ENCODE data around the gene VMO1. TPM values are rescaled to one million over a fixed set of nuclear protein-coding genes. Genes with fewer than 3 reads are reported as not detected.
A peak's percentile ranks its signal among the peaks of the same experiment; 100 is the strongest.
"Not testable (repeated sequence)": the region's sequence is repeated elsewhere in the genome, so short reads cannot be mapped to it uniquely, and the experiment has no call there.

VMO1 gene
- polyA plus RNA-seq, 3 donors: 0.54 to 2.1 (median 0.79) TPM

- Mint-ChIP-seq H3K4me3 (peak overlapping the region; percentile 97 to 99), H3K9me3 (no peaks in the 10 kb centered on the region), H3K27ac (peak overlapping the region; percentile 70 to 94 (median 88)), H3K36me3 (peaks cover 29 to 32% of the 10 kb centered on the region in 2 donors), H3K27me3 (ENCODE audit: low read depth in 3 of 3) (peaks cover 5 to 6% (median 5%) of the 10 kb centered on the region in 3 donors), H3K4me1 (peaks cover 35% of the 10 kb centered on the region)
- Histone ChIP-seq H4K20me1 (ENCODE audit: insufficient read depth, low read length) (peaks cover 21% of the 10 kb centered on the region), H3K27me3 (ENCODE audit: control insufficient read depth in 2 of 2, insufficient read depth in 2 of 2, low read length in 2 of 2) (no peaks in the 10 kb centered on the region), H3K4me1 (ENCODE audit: control insufficient read depth in 1 of 2, insufficient read depth in 2 of 2, low read length in 2 of 2) (peaks cover 25 to 32% of the 10 kb centered on the region in 2 donors), H3K36me3 (replicated peaks in 1 of 2; ENCODE audit: control insufficient read depth in 1 of 2, insufficient read depth in 2 of 2, low read length in 2 of 2) (peaks cover 8 to 23% of the 10 kb centered on the region in 2 donors), H3K4me3 (replicated peaks in 1 of 3; ENCODE audit: low read depth in 2 of 3, low read length in 3 of 3) (peak overlapping the region; percentile 78 to 95 (median 94)), H3K9ac (ENCODE audit: insufficient read depth, low read length, poor library complexity, severe bottlenecking) (peak overlapping the region; percentile 92), H3K4me2 (replicated peaks; ENCODE audit: extremely low read depth, low read length, poor library complexity, severe bottlenecking) (peak overlapping the region; percentile 98), H3K79me2 (ENCODE audit: insufficient read depth, low read length) (peaks cover 56% of the 10 kb centered on the region), H3K9me3 (replicated peaks in 1 of 2; ENCODE audit: control insufficient read depth in 1 of 2, insufficient read depth in 1 of 2, low read length in 2 of 2) (no peaks in the 10 kb centered on the region), H2AFZ (ENCODE audit: insufficient read depth, low read depth, low read length, poor library complexity, severe bottlenecking) (peak overlapping the region; percentile 72), H3K27ac (ENCODE audit: low read depth in 1 of 2, low read length in 2 of 2) (peak overlapping the region; percentile 38 to 88)
- intact Hi-C loops (cut with micrococcal nuclease): loop anchor here in 1 of 2 donors (1.0 kb wide), 1 partner anchor 8 kb away; no protein-coding TSS in a partner anchor
- TF ChIP-seq CTCF (IDR thresholded peaks at IDR 0.05): no peak
- 2% methylated on average over 7 of the region's 15 CpGs for WGBS (ENCODE audit: insufficient coverage)
- peak in 1 of 3 donors; percentile 21 for DNase-seq
Observed at GRCh38 chr17:4833941-4834680, 47.9 kb upstream of the VMO1 start.

- H4K20me1 ChIP-seq (ENCODE audit: insufficient read depth, low read length): peaks cover 21% of the 10 kb centered on the region
- Mint-ChIP-seq H3K4me1 (peaks cover 32% of the 10 kb centered on the region), H3K36me3 (peaks cover 24 to 25% of the 10 kb centered on the region in 2 donors), H3K9me3 (no peaks in the 10 kb centered on the region), H3K27me3 (ENCODE audit: low read depth in 3 of 3) (peaks cover 4 to 8% (median 6%) of the 10 kb centered on the region in 3 donors), H3K4me3 (peak within 1 kb of the TSS; percentile 97 to 99), H3K27ac (peak within 1 kb of the TSS; percentile 84 to 97 (median 94))
- no peak for TF ChIP-seq CTCF (IDR thresholded peaks at IDR 0.05)
- H3K36me3 ChIP-seq (replicated peaks in 1 of 2; ENCODE audit: control insufficient read depth in 1 of 2, insufficient read depth in 2 of 2, low read length in 2 of 2): peaks cover 6 to 15% of the 10 kb centered on the region in 2 donors
- peaks cover 25 to 32% of the 10 kb centered on the region in 2 donors for H3K4me1 ChIP-seq (ENCODE audit: control insufficient read depth in 1 of 2, insufficient read depth in 2 of 2, low read length in 2 of 2)
- H3K9ac ChIP-seq (ENCODE audit: insufficient read depth, low read length, poor library complexity, severe bottlenecking): peak within 1 kb of the TSS; percentile 92
- intact Hi-C loops (cut with micrococcal nuclease): no loop called here
- H3K27me3 ChIP-seq (ENCODE audit: control insufficient read depth in 2 of 2, insufficient read depth in 2 of 2, low read length in 2 of 2): no peaks in the 10 kb centered on the region
- WGBS (ENCODE audit: insufficient coverage): under 1% methylated on average over 80 of the region's 91 CpGs
- no peaks in the 10 kb centered on the region for H3K9me3 ChIP-seq (replicated peaks in 1 of 2; ENCODE audit: control insufficient read depth in 1 of 2, insufficient read depth in 1 of 2, low read length in 2 of 2)
- peak within 1 kb of the TSS; percentile 38 to 88 for H3K27ac ChIP-seq (ENCODE audit: low read depth in 1 of 2, low read length in 2 of 2)
- peak; percentile 89 to 92 (median 90) for DNase-seq
- peak within 1 kb of the TSS; percentile 72 for H2AFZ ChIP-seq (ENCODE audit: insufficient read depth, low read depth, low read length, poor library complexity, severe bottlenecking)
- peak within 1 kb of the TSS; percentile 98 for H3K4me2 ChIP-seq (replicated peaks; ENCODE audit: extremely low read depth, low read length, poor library complexity, severe bottlenecking)
- H3K4me3 ChIP-seq (replicated peaks in 1 of 3; ENCODE audit: low read depth in 2 of 3, low read length in 3 of 3): peak within 1 kb of the TSS; percentile 78 to 95 (median 94)
- peaks cover 50% of the 10 kb centered on the region for H3K79me2 ChIP-seq (ENCODE audit: insufficient read depth, low read length)
Observed at GRCh38 chr17:4833178-4833940, 47.2 kb upstream of the VMO1 start, which contains the start of gene MINK1. TSS of gene MINK1 (plus strand) at chr17:4833340. CDS start at chr17:4833584, 244 bp downstream.

GRCh38 chr17:4832829-4833177, 46.6 kb upstream of the VMO1 start:
- H3K9me3 ChIP-seq (replicated peaks in 1 of 2; ENCODE audit: control insufficient read depth in 1 of 2, insufficient read depth in 1 of 2, low read length in 2 of 2); H3K27me3 ChIP-seq (ENCODE audit: control insufficient read depth in 2 of 2, insufficient read depth in 2 of 2, low read length in 2 of 2); H3K27me3 Mint-ChIP-seq (ENCODE audit: low read depth in 3 of 3); intact Hi-C loops (cut with micrococcal nuclease); H3K36me3 ChIP-seq (replicated peaks in 1 of 2; ENCODE audit: control insufficient read depth in 1 of 2, insufficient read depth in 2 of 2, low read length in 2 of 2); H3K9me3 Mint-ChIP-seq; DNase-seq: not testable (repeated sequence)
- WGBS (ENCODE audit: insufficient coverage): 0% methylated on average over 5 of the region's 17 CpGs
- peaks cover 32% of the 10 kb centered on the region for H3K4me1 Mint-ChIP-seq
- H2AFZ ChIP-seq (ENCODE audit: insufficient read depth, low read depth, low read length, poor library complexity, severe bottlenecking): peak overlapping the region; percentile 72
- H3K9ac ChIP-seq (ENCODE audit: insufficient read depth, low read length, poor library complexity, severe bottlenecking): peak overlapping the region; percentile 92
- peaks cover 21% of the 10 kb centered on the region for H4K20me1 ChIP-seq (ENCODE audit: insufficient read depth, low read length)
- H3K4me1 ChIP-seq (ENCODE audit: control insufficient read depth in 1 of 2, insufficient read depth in 2 of 2, low read length in 2 of 2): peaks cover 25 to 32% of the 10 kb centered on the region in 2 donors
- peaks cover 19 to 20% of the 10 kb centered on the region in 2 donors for H3K36me3 Mint-ChIP-seq
- H3K4me3 Mint-ChIP-seq: peak overlapping the region; percentile 86 to 94
- peak overlapping the region; percentile 49 to 95 (median 94) for H3K4me3 ChIP-seq (replicated peaks in 1 of 3; ENCODE audit: low read depth in 2 of 3, low read length in 3 of 3)
- peak overlapping the region; percentile 98 for H3K4me2 ChIP-seq (replicated peaks; ENCODE audit: extremely low read depth, low read length, poor library complexity, severe bottlenecking)
- H3K27ac Mint-ChIP-seq: peak overlapping the region; percentile 79 to 97 (median 94)
- peaks cover 45% of the 10 kb centered on the region for H3K79me2 ChIP-seq (ENCODE audit: insufficient read depth, low read length)
- peak overlapping the region in 1 of 2 donors; percentile 88 for H3K27ac ChIP-seq (ENCODE audit: low read depth in 1 of 2, low read length in 2 of 2)
